Keratinocyte (primary cell): ENCODE results near the gene INPP5A.

Experiments used
- EZH2 ChIP-seq: IDR thresholded peaks from one replicate; pipeline ENCODE4 v1.6.1; 2012; ENCODE audit warnings: inconsistent platforms, mild to moderate bottlenecking, low read length, moderate library complexity
- TF ChIP-seq, protein P1 (sequence below), 3 experiments: IDR thresholded peaks in 1 of 3; conservative IDR thresholded peaks in 1 of 3; optimal IDR thresholded peaks in 1 of 3; 2 replicates in 2 of 3; 3 replicates in 1 of 3; pipeline versions ENCODE3 to v1.5.1; 2011; ENCODE audit warnings: low read length in 3 of 3, mild to moderate bottlenecking in 3 of 3, moderate library complexity in 2 of 3, control low read depth in 1 of 3, inconsistent platforms in 1 of 3; ENCODE audit not compliant: insufficient read depth in 2 of 3; ENCODE audit errors: extremely low read depth in 1 of 3

DNA sequence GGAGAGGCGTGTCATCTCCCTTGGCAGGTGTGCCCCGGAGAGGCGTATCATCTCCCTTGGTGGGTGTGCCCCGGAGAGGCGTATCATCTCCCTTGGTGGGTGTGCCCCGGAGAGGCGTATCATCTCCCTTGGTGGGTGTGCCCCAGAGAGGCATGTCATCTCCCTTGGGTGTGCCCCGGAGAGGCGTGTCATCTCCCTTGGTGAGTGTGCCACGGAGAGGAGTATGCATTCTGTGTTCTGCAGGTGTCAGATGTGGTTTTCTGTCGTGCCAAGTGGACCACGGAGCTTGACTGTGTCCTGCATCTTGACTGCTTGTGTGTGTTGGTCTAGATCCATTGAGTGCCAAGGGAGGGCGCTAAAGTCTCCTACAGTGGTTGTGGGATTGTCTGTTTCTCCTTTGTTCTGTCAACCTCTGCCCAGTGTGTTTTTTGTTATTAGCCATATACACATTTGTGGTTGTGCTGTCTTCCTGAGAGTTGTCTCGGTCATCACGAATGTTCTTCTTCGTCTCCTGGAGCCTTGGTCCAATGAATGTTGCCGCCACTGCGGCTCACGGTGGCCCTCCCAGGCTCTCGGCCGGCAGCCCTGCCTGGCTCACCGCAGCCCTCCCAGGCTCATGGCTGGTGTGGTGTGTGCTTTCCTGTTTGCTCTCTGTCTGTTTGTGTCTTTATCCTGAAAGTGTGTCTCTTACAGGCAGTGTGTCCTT lies 96.8 kb downstream of the INPP5A start:
- no peak for TF ChIP-seq EZH2
- TF ChIP-seq, protein P1, sequence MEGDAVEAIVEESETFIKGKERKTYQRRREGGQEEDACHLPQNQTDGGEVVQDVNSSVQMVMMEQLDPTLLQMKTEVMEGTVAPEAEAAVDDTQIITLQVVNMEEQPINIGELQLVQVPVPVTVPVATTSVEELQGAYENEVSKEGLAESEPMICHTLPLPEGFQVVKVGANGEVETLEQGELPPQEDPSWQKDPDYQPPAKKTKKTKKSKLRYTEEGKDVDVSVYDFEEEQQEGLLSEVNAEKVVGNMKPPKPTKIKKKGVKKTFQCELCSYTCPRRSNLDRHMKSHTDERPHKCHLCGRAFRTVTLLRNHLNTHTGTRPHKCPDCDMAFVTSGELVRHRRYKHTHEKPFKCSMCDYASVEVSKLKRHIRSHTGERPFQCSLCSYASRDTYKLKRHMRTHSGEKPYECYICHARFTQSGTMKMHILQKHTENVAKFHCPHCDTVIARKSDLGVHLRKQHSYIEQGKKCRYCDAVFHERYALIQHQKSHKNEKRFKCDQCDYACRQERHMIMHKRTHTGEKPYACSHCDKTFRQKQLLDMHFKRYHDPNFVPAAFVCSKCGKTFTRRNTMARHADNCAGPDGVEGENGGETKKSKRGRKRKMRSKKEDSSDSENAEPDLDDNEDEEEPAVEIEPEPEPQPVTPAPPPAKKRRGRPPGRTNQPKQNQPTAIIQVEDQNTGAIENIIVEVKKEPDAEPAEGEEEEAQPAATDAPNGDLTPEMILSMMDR (optimal IDR thresholded peaks at IDR 0.05 in 1 of 3, IDR thresholded peaks at IDR 0.05 in 1 of 3, conservative IDR thresholded peaks at IDR 0.05 in 1 of 3; ENCODE audit: extremely low read depth in 1 of 3, insufficient read depth in 2 of 3, low read length in 3 of 3), result peak; percentile 10 to 42 (median 19)
